Measurements from ENCODE around the gene ZNF217.
"Not testable (repeated sequence)": the region's sequence is repeated elsewhere in the genome, so short reads cannot be mapped to it uniquely, and the experiment has no call there.

The ZNF217 gene

DNA sequence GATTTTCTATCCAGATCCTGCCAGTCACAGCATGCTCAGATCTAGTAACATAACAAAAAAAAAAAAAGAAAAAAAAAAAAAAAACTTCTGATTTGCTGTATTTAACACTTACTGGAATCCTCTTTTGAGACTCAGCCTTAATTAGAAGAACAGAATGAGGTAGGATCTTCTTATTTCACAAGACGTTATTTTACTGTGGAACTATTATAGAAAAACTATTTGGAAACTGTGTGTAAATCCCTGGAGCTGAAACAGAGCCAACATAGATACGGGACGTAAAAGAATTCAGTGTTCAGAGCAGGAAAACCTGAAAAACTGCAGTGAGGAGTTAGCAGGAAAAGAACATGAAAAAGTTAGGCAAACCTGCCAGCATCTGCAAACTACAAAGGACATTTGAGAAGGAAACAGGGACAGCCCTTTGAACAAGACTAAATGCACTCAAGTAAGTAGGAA is 3.4 kb upstream of the ZNF217 start:
- no peak for DNase-seq

- DNase-seq, result peak; percentile 45
Observed at GRCh38 chr20:53596189-53597001, 2.8 kb upstream of the ZNF217 start.

- not testable (repeated sequence) for DNase-seq
Observed at GRCh38 chr20:53595742-53596141, 2.1 kb upstream of the ZNF217 start.

GRCh38 chr20:53595018-53595378 is 1.4 kb upstream of the ZNF217 start:
- no peak for DNase-seq

GRCh38 chr20:53594068-53595017 is 704 bp upstream of the ZNF217 start:
- peak; percentile 100 for DNase-seq

DNA sequence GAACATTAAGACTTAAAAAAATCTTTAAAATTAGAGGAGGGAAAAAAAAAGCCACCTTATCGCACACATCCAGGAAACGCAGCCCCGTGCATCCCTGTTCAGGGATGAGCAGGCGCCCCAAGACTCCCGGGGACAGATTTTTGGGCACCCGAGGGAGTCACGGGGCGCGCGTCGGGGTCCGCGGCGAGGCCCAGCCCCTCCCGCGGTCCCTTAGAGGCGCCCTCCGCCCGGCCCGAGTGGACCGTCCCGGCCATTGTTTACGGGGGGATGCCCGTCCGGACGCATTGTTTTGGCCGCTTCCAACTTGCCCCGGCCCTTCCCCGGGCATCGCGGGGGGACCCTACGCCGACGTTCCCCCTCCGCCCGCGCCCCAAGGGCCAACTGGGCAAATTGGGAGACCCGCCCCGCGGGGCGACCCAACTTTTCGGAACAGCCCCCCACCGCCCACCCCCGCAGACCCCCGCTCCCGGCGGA is 610 bp downstream of the ZNF217 start:
- DNase-seq, result peak; percentile 75

GRCh38 chr20:53592454-53592991 is 1.1 kb downstream of the ZNF217 start:
- DNase-seq, result peak; percentile 83

GRCh38 chr20:53591941-53592441 is 1.6 kb downstream of the ZNF217 start:
- peak; percentile 47 for DNase-seq

DNA sequence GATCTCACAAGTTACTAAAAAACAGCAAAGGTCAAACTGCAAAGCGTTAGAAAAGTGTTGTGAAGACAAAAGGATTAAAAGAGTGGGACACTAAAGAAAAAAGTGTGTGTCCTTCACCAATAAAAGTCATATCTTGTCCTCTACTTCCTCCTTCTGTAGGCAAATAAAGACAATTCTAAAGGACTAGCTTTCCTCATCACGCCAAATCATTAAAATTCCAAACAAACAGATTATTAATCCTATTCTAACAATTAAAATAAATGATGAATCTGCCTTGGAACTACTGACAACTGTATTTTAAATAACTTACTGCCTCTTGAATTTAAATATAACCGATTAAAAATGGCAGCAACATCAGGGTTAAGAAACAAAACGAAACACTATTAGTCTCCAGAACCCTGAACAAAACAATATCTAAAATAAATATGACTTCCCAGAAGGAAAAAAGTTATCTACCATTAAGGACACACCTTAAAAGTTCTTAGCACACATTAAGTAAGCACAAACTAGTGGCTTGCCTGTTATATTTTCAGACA is 2.4 kb downstream of the ZNF217 start:
- not testable (repeated sequence) for DNase-seq

DNA sequence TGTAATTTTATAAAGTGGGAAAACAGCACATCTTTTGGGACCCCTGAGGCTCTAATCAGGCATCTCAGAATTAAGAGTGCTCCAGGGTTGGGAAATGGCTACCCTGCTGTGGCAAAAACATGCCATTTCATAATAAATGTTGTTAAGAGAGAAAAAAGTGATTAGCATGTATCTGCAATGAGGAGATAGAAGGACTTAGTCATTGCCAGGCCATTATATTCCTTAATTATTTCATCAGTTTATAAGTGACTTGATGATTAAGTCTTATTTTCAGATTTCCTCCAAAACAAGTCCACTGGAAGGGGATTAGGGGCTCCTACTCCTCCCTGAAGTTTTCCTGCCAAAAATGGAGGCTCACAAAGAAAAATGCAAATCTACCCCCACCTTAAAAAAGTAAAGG is 3.0 kb downstream of the ZNF217 start:
- DNase-seq, result not testable (repeated sequence)

GRCh38 chr20:53590122-53590521 is 3.5 kb downstream of the ZNF217 start:
- not testable (repeated sequence) for DNase-seq

GRCh38 chr20:53589321-53590065 is 4.1 kb downstream of the ZNF217 start:
- not testable (repeated sequence) for DNase-seq

DNA sequence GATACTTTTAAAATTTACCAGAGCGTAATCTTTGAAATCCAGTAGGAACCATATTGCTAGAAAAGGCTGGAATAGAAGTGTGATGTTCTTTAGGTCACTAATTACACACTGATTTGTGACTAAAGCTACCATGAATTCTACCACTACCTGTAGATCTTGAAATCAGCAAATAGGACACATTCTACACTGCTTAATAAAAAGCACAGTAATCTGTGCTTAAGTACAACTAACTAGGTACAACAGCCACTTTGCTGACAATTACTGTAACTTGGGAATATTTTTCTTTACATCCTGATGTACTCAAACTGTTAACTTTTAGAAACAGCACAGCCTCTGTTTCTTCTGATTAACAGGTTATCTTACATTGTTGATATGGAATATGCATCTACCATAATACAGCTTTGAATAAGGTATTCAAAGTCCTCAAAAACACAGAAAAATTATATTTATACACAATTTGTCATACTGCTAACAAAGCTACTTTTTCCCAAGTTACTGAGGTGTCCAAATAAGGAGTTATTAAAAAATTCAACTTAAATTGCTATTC is 6.4 kb downstream of the ZNF217 start:
- DNase-seq, result not testable (repeated sequence)

DNA sequence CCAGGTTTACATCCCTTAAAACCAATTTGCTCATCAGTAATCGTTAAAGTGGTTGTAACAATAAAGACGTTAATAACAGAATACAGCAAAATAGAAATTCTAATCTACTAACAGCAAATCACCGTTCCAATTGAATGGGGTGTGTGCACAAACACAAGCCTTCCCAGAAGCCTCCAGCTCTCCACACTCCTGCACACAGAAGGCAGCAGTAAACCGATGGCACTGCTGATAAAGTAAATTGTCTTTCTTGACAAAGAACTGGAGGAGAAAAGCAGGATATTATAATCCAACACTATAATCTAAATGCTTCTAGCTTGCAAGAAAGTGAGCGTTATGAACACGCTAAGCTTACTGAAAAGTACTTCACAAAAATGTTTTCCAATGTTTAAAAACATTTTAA is 7.0 kb downstream of the ZNF217 start:
- peak; percentile 37 for DNase-seq

GRCh38 chr20:53585910-53586309 is 7.7 kb downstream of the ZNF217 start:
- not testable (repeated sequence) for DNase-seq

- peak; percentile 49 for DNase-seq
Observed at GRCh38 chr20:53585004-53585569, 8.6 kb downstream of the ZNF217 start.

GRCh38 chr20:53584550-53584913 is 9.1 kb downstream of the ZNF217 start:
- not testable (repeated sequence) for DNase-seq

- peak; percentile 39 for DNase-seq
Observed at GRCh38 chr20:53583660-53584549, 9.7 kb downstream of the ZNF217 start.

DNA sequence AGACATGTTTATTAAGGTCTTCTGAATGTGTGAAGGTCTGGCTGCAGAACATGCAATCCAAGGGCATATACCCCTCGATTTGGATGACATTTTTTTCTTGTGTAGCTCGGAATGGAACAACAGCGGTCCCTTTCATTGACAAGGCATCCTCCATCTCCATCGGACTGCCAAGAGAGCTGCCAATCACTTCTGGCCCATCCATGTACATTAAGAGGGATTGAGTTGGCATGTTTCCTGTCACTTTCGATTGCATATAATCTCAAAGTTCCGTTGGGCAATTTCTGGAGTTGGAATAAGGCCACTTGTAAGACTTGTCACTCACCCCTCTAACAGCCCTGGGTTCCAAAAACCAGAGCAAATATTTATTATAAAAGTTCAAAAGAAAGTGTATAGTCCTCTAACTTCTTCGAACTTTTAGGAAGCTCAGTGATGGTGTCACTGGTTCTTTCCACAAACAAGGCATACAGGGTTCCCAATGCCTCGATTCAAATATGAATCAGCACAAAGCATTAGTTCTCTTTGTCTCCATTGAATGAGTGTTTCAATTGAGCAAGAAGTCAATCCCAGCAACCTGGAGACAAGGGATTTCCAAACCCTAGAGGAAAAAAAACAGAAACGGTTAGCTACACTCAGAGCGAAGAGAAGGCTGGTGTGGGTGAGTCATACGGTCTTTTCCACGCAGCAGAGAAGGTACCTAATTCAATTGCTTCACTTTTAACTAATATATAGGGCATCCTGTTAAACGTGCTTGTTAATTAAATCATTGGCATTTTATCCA is 10.9 kb downstream of the ZNF217 start:
- peak; percentile 56 for DNase-seq

- DNase-seq, result no peak
Observed at GRCh38 chr20:53582251-53582570, 11.4 kb downstream of the ZNF217 start.

Data from activated CD8-positive, alpha-beta memory T cell treated with anti-CD3 and anti-CD28 coated beads, Interleukin-2, amount 50 U/mL, for 48 hours (primary cell).